Measurements from ENCODE around the gene PRDM10.
"Not testable (repeated sequence)": the region's sequence is repeated elsewhere in the genome, so short reads cannot be mapped to it uniquely, and the experiment has no call there.

The PRDM10 gene

GRCh38 chr11:130002352-130002845 lies at the start of gene PRDM10:
PRDM10 (minus strand) TSS chr11:130002835; CDS start chr11:129960964, 41,871 bp downstream.
- DNase-seq: no peak

- DNase-seq: no peak
Measured at GRCh38 chr11:130051082-130051481, 48.4 kb upstream of the PRDM10 start.

- DNase-seq: no peak
Measured at GRCh38 chr11:130050257-130050656, 47.6 kb upstream of the PRDM10 start.

- peak; percentile 44 for DNase-seq
Measured at GRCh38 chr11:130049328-130049771, 46.7 kb upstream of the PRDM10 start.

- no peak for DNase-seq
Measured at GRCh38 chr11:130047141-130047540, 44.5 kb upstream of the PRDM10 start.

- DNase-seq: no peak
Measured at GRCh38 chr11:130043575-130043974, 40.9 kb upstream of the PRDM10 start.

GRCh38 chr11:130042093-130042591 lies 39.5 kb upstream of the PRDM10 start:
- no peak for DNase-seq

- DNase-seq: no peak
Measured at GRCh38 chr11:130040281-130040940, 37.8 kb upstream of the PRDM10 start.

- DNase-seq: no peak
Measured at GRCh38 chr11:130037881-130038585, 35.4 kb upstream of the PRDM10 start.

- DNase-seq: no peak
Measured at GRCh38 chr11:130037058-130037457, 34.4 kb upstream of the PRDM10 start.

GRCh38 chr11:130034236-130034635 lies 31.6 kb upstream of the PRDM10 start:
- no peak for DNase-seq

GRCh38 chr11:130032931-130033330 lies 30.3 kb upstream of the PRDM10 start:
- no peak for DNase-seq

GRCh38 chr11:130031945-130032344 lies 29.3 kb upstream of the PRDM10 start:
- no peak for DNase-seq

GRCh38 chr11:130031056-130031455 lies 28.4 kb upstream of the PRDM10 start:
- no peak for DNase-seq

- DNase-seq: no peak
Measured at GRCh38 chr11:130029137-130029536, 26.5 kb upstream of the PRDM10 start.

GRCh38 chr11:130025371-130025770 lies 22.7 kb upstream of the PRDM10 start:
- DNase-seq: no peak

GRCh38 chr11:130024361-130024760 lies 21.7 kb upstream of the PRDM10 start:
- DNase-seq: no peak

- DNase-seq: no peak
Measured at GRCh38 chr11:130023204-130023603, 20.6 kb upstream of the PRDM10 start.

- no peak for DNase-seq
Measured at GRCh38 chr11:130022799-130023198, 20.2 kb upstream of the PRDM10 start.

GRCh38 chr11:130021606-130022005 lies 19.0 kb upstream of the PRDM10 start:
- DNase-seq: not testable (repeated sequence)

- DNase-seq: no peak
Measured at GRCh38 chr11:130020323-130020722, 17.7 kb upstream of the PRDM10 start.

GRCh38 chr11:130015846-130016245 lies 13.2 kb upstream of the PRDM10 start:
- not testable (repeated sequence) for DNase-seq

GRCh38 chr11:130008326-130008725 lies 5.7 kb upstream of the PRDM10 start:
- DNase-seq: no peak

- DNase-seq: peak; percentile 74
Measured at GRCh38 chr11:130006929-130007328, 4.3 kb upstream of the PRDM10 start.

All from hematopoietic multipotent progenitor cell treated with erythropoietin and hydrocortisone succinate and interleukin-3 and kit ligand, for 8 days (in vitro differentiated cells).